GM21737 (cell line): Measurements from ENCODE around the gene DEDD.

Source experiments
- ATAC-seq: cut with Tn5 transposase; IDR thresholded peaks from one replicate; pipeline ENCODE4 v1.9.1; 2021; ENCODE audit warnings: mild to moderate bottlenecking, moderate library complexity; ENCODE audit not compliant: unreplicated experiment

Gene DEDD

GRCh38 chr1:161076410-161076809 is 56.1 kb downstream of the DEDD start:
- no peak for ATAC-seq

- no peak for ATAC-seq
These were observed 57.6 kb downstream of the DEDD start for GRCh38 chr1:161074676-161075368.

- ATAC-seq = no peak
These were observed 58.9 kb downstream of the DEDD start for GRCh38 chr1:161073474-161074121.

GRCh38 chr1:161072751-161073449 is 59.6 kb downstream of the DEDD start:
- no peak for ATAC-seq

GRCh38 chr1:161071886-161072371 is 60.5 kb downstream of the DEDD start:
- no peak for ATAC-seq
